ENCODE measurements around the gene STING1. TPM values are rescaled to one million over a fixed set of nuclear protein-coding genes. Genes with fewer than 3 reads are reported as not detected.
A peak's percentile ranks its signal among the peaks of the same experiment; 100 is the strongest.

The STING1 gene
- total RNA-seq, 1 experiment from 2014 or later = 1.6 TPM

GRCh38 chr5:139517683-139518564, 35.4 kb upstream of the STING1 start (continued):
- TF ChIP-seq ZNF281 (CRISPR knock-in tag; IDR thresholded peaks at IDR 0.05) (no peak), ZNF219 (CRISPR knock-in tag; IDR thresholded peaks at IDR 0.05; ENCODE audit: borderline replicate concordance) (no peak), EMX1 (CRISPR knock-in tag; IDR thresholded peaks at IDR 0.05) (0 out of 2 replicates have a peak, but pooled peaks have one; percentile 20), FOXJ3 (CRISPR knock-in tag; IDR thresholded peaks at IDR 0.05; ENCODE audit: borderline replicate concordance) (no peak), CBFB (CRISPR knock-in tag; IDR thresholded peaks at IDR 0.05; ENCODE audit: low read depth) (peak; percentile 58; the same call in 1 of the 2 replicates), FOXK1 (CRISPR knock-in tag; IDR thresholded peaks at IDR 0.05) (no peak), JUN (CRISPR knock-in tag; IDR thresholded peaks at IDR 0.05) (peak; percentile 88; the same call in 1 of the 2 replicates), ZNF423 (CRISPR knock-in tag; IDR thresholded peaks at IDR 0.05) (no peak), TP53 (CRISPR knock-in tag; IDR thresholded peaks at IDR 0.05) (peak; percentile 32; the same call in 1 of the 2 replicates), SOX15 (CRISPR knock-in tag; IDR thresholded peaks at IDR 0.05) (no peak), SMAD3 (CRISPR knock-in tag; IDR thresholded peaks at IDR 0.05; ENCODE audit: borderline replicate concordance) (peak; percentile 76; the same call in 1 of the 2 replicates), ZNF121 (CRISPR knock-in tag; IDR thresholded peaks at IDR 0.05) (no peak), ZBTB43 (CRISPR knock-in tag; IDR thresholded peaks at IDR 0.05) (no peak; the same call in 1 of the 2 replicates), MYBL2 (CRISPR knock-in tag; IDR thresholded peaks at IDR 0.05) (peak; percentile 69; the same call in 1 of the 2 replicates), ZNF416 (CRISPR knock-in tag; IDR thresholded peaks at IDR 0.05) (0 out of 2 replicates have a peak, but pooled peaks have one; percentile 76), SMAD4 (CRISPR knock-in tag; IDR thresholded peaks at IDR 0.05) (peak; percentile 25; the same call in 1 of the 2 replicates), MAX (CRISPR knock-in tag; IDR thresholded peaks at IDR 0.05) (peak; percentile 93), TEAD1 (CRISPR knock-in tag; IDR thresholded peaks at IDR 0.05) (peak; percentile 81)
- TF ChIP-seq, protein P1, sequence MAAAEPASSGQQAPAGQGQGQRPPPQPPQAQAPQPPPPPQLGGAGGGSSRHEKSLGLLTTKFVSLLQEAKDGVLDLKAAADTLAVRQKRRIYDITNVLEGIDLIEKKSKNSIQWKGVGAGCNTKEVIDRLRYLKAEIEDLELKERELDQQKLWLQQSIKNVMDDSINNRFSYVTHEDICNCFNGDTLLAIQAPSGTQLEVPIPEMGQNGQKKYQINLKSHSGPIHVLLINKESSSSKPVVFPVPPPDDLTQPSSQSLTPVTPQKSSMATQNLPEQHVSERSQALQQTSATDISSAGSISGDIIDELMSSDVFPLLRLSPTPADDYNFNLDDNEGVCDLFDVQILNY (CRISPR knock-in tag; IDR thresholded peaks at IDR 0.05) = peak; percentile 79
- TF ChIP-seq, protein P2, sequence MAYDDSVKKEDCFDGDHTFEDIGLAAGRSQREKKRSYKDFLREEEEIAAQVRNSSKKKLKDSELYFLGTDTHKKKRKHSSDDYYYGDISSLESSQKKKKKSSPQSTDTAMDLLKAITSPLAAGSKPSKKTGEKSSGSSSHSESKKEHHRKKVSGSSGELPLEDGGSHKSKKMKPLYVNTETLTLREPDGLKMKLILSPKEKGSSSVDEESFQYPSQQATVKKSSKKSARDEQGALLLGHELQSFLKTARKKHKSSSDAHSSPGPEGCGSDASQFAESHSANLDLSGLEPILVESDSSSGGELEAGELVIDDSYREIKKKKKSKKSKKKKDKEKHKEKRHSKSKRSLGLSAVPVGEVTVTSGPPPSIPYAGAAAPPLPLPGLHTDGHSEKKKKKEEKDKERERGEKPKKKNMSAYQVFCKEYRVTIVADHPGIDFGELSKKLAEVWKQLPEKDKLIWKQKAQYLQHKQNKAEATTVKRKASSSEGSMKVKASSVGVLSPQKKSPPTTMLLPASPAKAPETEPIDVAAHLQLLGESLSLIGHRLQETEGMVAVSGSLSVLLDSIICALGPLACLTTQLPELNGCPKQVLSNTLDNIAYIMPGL (CRISPR knock-in tag; IDR thresholded peaks at IDR 0.05) = peak; percentile 100
